Fibroblast of lung (primary cell): ENCODE measurements around the gene DEPP1. TPM values are rescaled to one million over a fixed set of nuclear protein-coding genes. Genes with fewer than 3 reads are reported as not detected.
A peak's percentile ranks its signal among the peaks of the same experiment; 100 is the strongest.

Source experiments
- DNase-seq, 2 donors: peaks; one replicate each; pipeline versions ENCODE4 v3.0.0 to v3.0.0-alpha.2; 2010; ENCODE audit warnings: low read depth in 2 of 2
- H2AFZ ChIP-seq: 2 replicates; pipeline ENCODE4 v1.5.1; 2012; ENCODE audit warnings: low read length, control low read depth, inconsistent platforms
- H3K27ac ChIP-seq: 2 replicates; pipeline ENCODE4 v1.5.1; 2011; ENCODE audit warnings: low read length, control low read depth; ENCODE audit not compliant: insufficient read depth
- H3K27me3 ChIP-seq: 2 replicates; pipeline ENCODE4 v1.5.1; 2011; ENCODE audit warnings: mild to moderate bottlenecking, low read length; ENCODE audit not compliant: control insufficient read depth, insufficient read depth
- H3K36me3 ChIP-seq: 2 replicates; pipeline ENCODE4 v1.5.1; 2011; ENCODE audit warnings: low read length; ENCODE audit not compliant: control insufficient read depth, insufficient read depth
- H3K4me1 ChIP-seq: 2 replicates; pipeline ENCODE4 v1.5.1; 2011; ENCODE audit warnings: low read length; ENCODE audit not compliant: control insufficient read depth, insufficient read depth; ENCODE audit errors: extremely low read depth
- H3K4me2 ChIP-seq: 2 replicates; pipeline ENCODE4 v1.5.1; 2011; ENCODE audit warnings: low read length, control low read depth; ENCODE audit not compliant: insufficient read depth; ENCODE audit errors: extremely low read depth
- H3K4me3 ChIP-seq, 4 experiments: fragments of 200-600 bp in 1 of 4; sonication (generic) in 1 of 4; replicated peaks in 1 of 4; 2 replicates each; pipeline ENCODE4 v1.5.1; 2011 to 2016; ENCODE audit warnings: low read length in 4 of 4, low read depth in 3 of 4, mild to moderate bottlenecking in 3 of 4, control low read depth in 2 of 4, inconsistent platforms in 1 of 4, mixed read lengths in 1 of 4; ENCODE audit not compliant: insufficient read depth in 1 of 4; ENCODE audit errors: control extremely low read depth in 1 of 4
- H3K79me2 ChIP-seq: 2 replicates; pipeline ENCODE4 v1.5.1; 2012; ENCODE audit warnings: mild to moderate bottlenecking, low read length, inconsistent platforms; ENCODE audit not compliant: control insufficient read depth, insufficient read depth
- H3K9ac ChIP-seq: 2 replicates; pipeline ENCODE4 v1.5.1; 2011; ENCODE audit warnings: mild to moderate bottlenecking, low read length, control low read depth; ENCODE audit not compliant: insufficient read depth
- H3K9me3 ChIP-seq: 2 replicates; pipeline ENCODE4 v1.5.1; 2012; ENCODE audit warnings: low read depth, low read length; ENCODE audit not compliant: control insufficient read depth, insufficient read depth
- H4K20me1 ChIP-seq: 2 replicates; pipeline ENCODE4 v1.5.1; 2011; ENCODE audit warnings: low read length; ENCODE audit not compliant: control insufficient read depth, insufficient read depth; ENCODE audit errors: extremely low read depth
- EZH2 ChIP-seq: IDR thresholded peaks from 2 replicates; pipeline ENCODE4 v1.5.1; 2012; ENCODE audit warnings: low read length, control low read depth, mild to moderate bottlenecking; ENCODE audit errors: missing control alignments
- polyA plus RNA-seq, 2 donors: library from polyadenylated mRNA; depleted of rRNA in 1 of 2; stranded (reverse) in 1 of 2; unstranded in 1 of 2; fragments of >200 nt; gene quantifications; 2 replicates each; pipeline ENCODE4 v1.2.1, GENCODE V29; 2011 to 2012; ENCODE audit warnings: missing spikeins in 1 of 2
- total RNA-seq: library from RNA; depleted of rRNA; stranded (reverse); fragments of >200 nt; gene quantifications from 2 replicates; pipeline ENCODE4 v1.2.1, GENCODE V29; 2014
- TF ChIP-seq, protein P1 (sequence below), 2 donors: IDR thresholded peaks in 1 of 2; conservative IDR thresholded peaks in 1 of 2; 1 replicate in 1 of 2; 2 replicates in 1 of 2; pipeline ENCODE4 v1.5.1; 2011 to 2012; ENCODE audit warnings: low read length in 2 of 2, control low read depth in 1 of 2, inconsistent platforms in 1 of 2, low read depth in 1 of 2, mild to moderate bottlenecking in 1 of 2

DEPP1 gene
- total and polyA plus RNA-seq, 2 donors (not counting 1 experiment from before 2014, with no cell fraction given), result 30.3 to 120 TPM

GRCh38 chr10:44990965-44991364 is 12.4 kb upstream of the DEPP1 start:
- no peak overlapping the region for H3K27ac ChIP-seq

GRCh38 chr10:44990302-44990655 is 11.7 kb upstream of the DEPP1 start:
- no peaks in the 10 kb centered on the region for H3K27me3 ChIP-seq
- no peaks in the 10 kb centered on the region for H3K79me2 ChIP-seq
- TF ChIP-seq EZH2, result no peak
- TF ChIP-seq, protein P1, sequence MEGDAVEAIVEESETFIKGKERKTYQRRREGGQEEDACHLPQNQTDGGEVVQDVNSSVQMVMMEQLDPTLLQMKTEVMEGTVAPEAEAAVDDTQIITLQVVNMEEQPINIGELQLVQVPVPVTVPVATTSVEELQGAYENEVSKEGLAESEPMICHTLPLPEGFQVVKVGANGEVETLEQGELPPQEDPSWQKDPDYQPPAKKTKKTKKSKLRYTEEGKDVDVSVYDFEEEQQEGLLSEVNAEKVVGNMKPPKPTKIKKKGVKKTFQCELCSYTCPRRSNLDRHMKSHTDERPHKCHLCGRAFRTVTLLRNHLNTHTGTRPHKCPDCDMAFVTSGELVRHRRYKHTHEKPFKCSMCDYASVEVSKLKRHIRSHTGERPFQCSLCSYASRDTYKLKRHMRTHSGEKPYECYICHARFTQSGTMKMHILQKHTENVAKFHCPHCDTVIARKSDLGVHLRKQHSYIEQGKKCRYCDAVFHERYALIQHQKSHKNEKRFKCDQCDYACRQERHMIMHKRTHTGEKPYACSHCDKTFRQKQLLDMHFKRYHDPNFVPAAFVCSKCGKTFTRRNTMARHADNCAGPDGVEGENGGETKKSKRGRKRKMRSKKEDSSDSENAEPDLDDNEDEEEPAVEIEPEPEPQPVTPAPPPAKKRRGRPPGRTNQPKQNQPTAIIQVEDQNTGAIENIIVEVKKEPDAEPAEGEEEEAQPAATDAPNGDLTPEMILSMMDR (conservative IDR thresholded peaks at IDR 0.05 in 1 of 2, IDR thresholded peaks at IDR 0.05 in 1 of 2; ENCODE audit: low read depth in 1 of 2, low read length in 2 of 2), result peak in 1 of 2 donors; percentile 33
- H3K4me1 ChIP-seq, result peaks cover 19% of the 10 kb centered on the region
- H3K27ac ChIP-seq, result no peak overlapping the region
- no peak overlapping the region for H2AFZ ChIP-seq
- DNase-seq, result no peak
- no peak overlapping the region for H3K4me3 ChIP-seq
- no peaks in the 10 kb centered on the region for H3K36me3 ChIP-seq
- H3K9me3 ChIP-seq, result no peaks in the 10 kb centered on the region
- no peak overlapping the region for H3K4me2 ChIP-seq
- H4K20me1 ChIP-seq, result no peaks in the 10 kb centered on the region
- H3K9ac ChIP-seq, result no peak overlapping the region

More at GRCh38 chr10:44990965-44991364, 12.4 kb upstream of the DEPP1 start:
- Histone ChIP-seq H3K9ac (no peak overlapping the region), H2AFZ (no peak overlapping the region), H3K27me3 (no peaks in the 10 kb centered on the region), H3K4me2 (no peak overlapping the region), H3K9me3 (no peaks in the 10 kb centered on the region), H3K36me3 (no peaks in the 10 kb centered on the region), H4K20me1 (no peaks in the 10 kb centered on the region), H3K79me2 (no peaks in the 10 kb centered on the region), H3K4me3 (no peak overlapping the region), H3K4me1 (peaks cover 15% of the 10 kb centered on the region)
- no peak for DNase-seq
- TF ChIP-seq, protein P1 (conservative IDR thresholded peaks at IDR 0.05 in 1 of 2, IDR thresholded peaks at IDR 0.05 in 1 of 2; ENCODE audit: low read depth in 1 of 2, low read length in 2 of 2), result no peak
- no peak for TF ChIP-seq EZH2

GRCh38 chr10:44989597-44990301 is 11.1 kb upstream of the DEPP1 start:
- Histone ChIP-seq H3K79me2 (no peaks in the 10 kb centered on the region), H3K9me3 (no peaks in the 10 kb centered on the region), H3K27me3 (no peaks in the 10 kb centered on the region), H3K4me3 (no peak overlapping the region), H3K4me1 (peaks cover 17% of the 10 kb centered on the region), H4K20me1 (no peaks in the 10 kb centered on the region), H3K9ac (no peak overlapping the region), H3K4me2 (no peak overlapping the region), H2AFZ (no peak overlapping the region), H3K27ac (no peak overlapping the region), H3K36me3 (no peaks in the 10 kb centered on the region)
- TF ChIP-seq EZH2, result no peak
- TF ChIP-seq, protein P1 (conservative IDR thresholded peaks at IDR 0.05 in 1 of 2, IDR thresholded peaks at IDR 0.05 in 1 of 2; ENCODE audit: low read depth in 1 of 2, low read length in 2 of 2), result no peak
- DNase-seq, result no peak
